Ishikawa (cell line): ENCODE results near the gene DSCAML1.

Experiments used
- CEBPB ChIP-seq: IDR thresholded peaks from 2 replicates; pipeline ENCODE4 v1.6.1; 2012
- CREB1 ChIP-seq: IDR thresholded peaks from 2 replicates; pipeline ENCODE4 v1.6.1; 2012; ENCODE audit warnings: low read depth
- EGR1 ChIP-seq: IDR thresholded peaks from 2 replicates; pipeline ENCODE4 v1.6.1; 2012
- EP300 ChIP-seq: IDR thresholded peaks from 2 replicates; pipeline ENCODE4 v1.6.1; 2012; ENCODE audit warnings: borderline replicate concordance
- FOXM1 ChIP-seq: IDR thresholded peaks from 2 replicates; pipeline ENCODE4 v1.6.1; 2012; ENCODE audit warnings: low read depth, borderline replicate concordance
- MAX ChIP-seq: IDR thresholded peaks from 2 replicates; pipeline ENCODE4 v1.6.1; 2012
- NFIC ChIP-seq: IDR thresholded peaks from 2 replicates; pipeline ENCODE4 v1.6.1; 2012
- RAD21 ChIP-seq: IDR thresholded peaks from 2 replicates; pipeline ENCODE4 v1.6.1; 2012; ENCODE audit warnings: low read depth
- REST ChIP-seq: IDR thresholded peaks from 2 replicates; pipeline ENCODE4 v1.6.1; 2012; ENCODE audit warnings: low read depth, mild to moderate bottlenecking
- TAF1 ChIP-seq: IDR thresholded peaks from 2 replicates; pipeline ENCODE4 v1.6.1; 2012; ENCODE audit warnings: low read depth, mild to moderate bottlenecking
- TCF12 ChIP-seq: IDR thresholded peaks from 2 replicates; pipeline ENCODE4 v1.6.1; 2012; ENCODE audit warnings: low read depth
- TEAD4 ChIP-seq: IDR thresholded peaks from 2 replicates; pipeline ENCODE4 v1.6.1; 2012
- USF1 ChIP-seq: IDR thresholded peaks from 2 replicates; pipeline ENCODE4 v1.6.1; 2012
- YY1 ChIP-seq: IDR thresholded peaks from 2 replicates; pipeline ENCODE4 v1.6.1; 2012; ENCODE audit warnings: low read depth
- ZBTB7A ChIP-seq: IDR thresholded peaks from 2 replicates; pipeline ENCODE4 v1.6.1; 2012; ENCODE audit warnings: low read depth

The DSCAML1 gene

GRCh38 chr11:117441146-117441975 is 355.7 kb downstream of the DSCAML1 start:
- TF ChIP-seq EP300: no peak
- no peak for TF ChIP-seq YY1
- TF ChIP-seq TCF12: no peak
- TF ChIP-seq MAX: no peak
- no peak for TF ChIP-seq CEBPB
- no peak for TF ChIP-seq TEAD4
- no peak for TF ChIP-seq RAD21
- no peak for TF ChIP-seq TAF1
- no peak for TF ChIP-seq USF1
- TF ChIP-seq EGR1: no peak

- TF ChIP-seq REST (no peak), YY1 (no peak), TEAD4 (no peak), EGR1 (no peak), CREB1 (no peak), MAX (no peak), EP300 (no peak), RAD21 (no peak), FOXM1 (no peak), USF1 (no peak), CEBPB (no peak), ZBTB7A (no peak), NFIC (no peak), TCF12 (no peak)
Measured at GRCh38 chr11:117440258-117440657, 356.8 kb downstream of the DSCAML1 start.

- TF ChIP-seq NFIC (no peak), TCF12 (no peak), FOXM1 (no peak), TEAD4 (no peak), ZBTB7A (no peak), TAF1 (no peak), RAD21 (no peak), EGR1 (no peak), EP300 (no peak), REST (no peak), YY1 (no peak)
Measured at GRCh38 chr11:117439256-117439655, 357.8 kb downstream of the DSCAML1 start.

- TF ChIP-seq TAF1 (no peak), MAX (no peak), FOXM1 (no peak), YY1 (no peak), EP300 (no peak), RAD21 (no peak), ZBTB7A (no peak), USF1 (no peak), EGR1 (no peak), TCF12 (no peak), CREB1 (no peak), REST (no peak), NFIC (no peak), TEAD4 (no peak), CEBPB (no peak)
Measured at GRCh38 chr11:117438371-117439000, 358.5 kb downstream of the DSCAML1 start.
